Subcutaneous preadipocyte (primary cell): ENCODE measurements around the gene IGIP. TPM values are rescaled to one million over a fixed set of nuclear protein-coding genes. Genes with fewer than 3 reads are reported as not detected.

ENCODE experiments used
- total RNA-seq: library from RNA; depleted of rRNA; stranded (reverse); fragments of >200 nt; gene quantifications from 2 replicates; pipeline ENCODE4 v1.2.3, GENCODE V29; 2012

IGIP gene
- 3.7 TPM in 2 replicates for total RNA-seq

DNA sequence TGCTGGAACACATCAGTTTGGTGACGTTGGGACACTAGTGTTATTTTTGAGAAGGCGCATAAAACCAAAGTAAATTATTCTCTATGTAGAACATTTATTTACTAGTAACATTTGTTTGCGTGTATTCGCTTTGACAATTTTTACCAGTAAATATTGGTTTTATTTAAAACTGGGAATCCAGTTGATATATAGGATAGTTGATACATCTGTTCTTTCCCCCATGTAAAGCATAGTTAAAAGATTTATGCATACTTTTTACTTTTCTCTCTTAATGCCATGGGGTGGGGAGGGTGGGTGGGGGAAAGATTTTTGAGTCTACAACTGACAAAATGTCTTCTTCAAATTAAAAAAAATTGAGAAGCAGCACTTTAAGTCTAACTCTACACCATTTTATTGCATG, at the start of gene IGIP:
Gene IGIP, plus strand, starts transcription at position 301 of the 400 bp plus-strand sequence. CDS start 2,540 bp downstream, outside the sequence.

DNA sequence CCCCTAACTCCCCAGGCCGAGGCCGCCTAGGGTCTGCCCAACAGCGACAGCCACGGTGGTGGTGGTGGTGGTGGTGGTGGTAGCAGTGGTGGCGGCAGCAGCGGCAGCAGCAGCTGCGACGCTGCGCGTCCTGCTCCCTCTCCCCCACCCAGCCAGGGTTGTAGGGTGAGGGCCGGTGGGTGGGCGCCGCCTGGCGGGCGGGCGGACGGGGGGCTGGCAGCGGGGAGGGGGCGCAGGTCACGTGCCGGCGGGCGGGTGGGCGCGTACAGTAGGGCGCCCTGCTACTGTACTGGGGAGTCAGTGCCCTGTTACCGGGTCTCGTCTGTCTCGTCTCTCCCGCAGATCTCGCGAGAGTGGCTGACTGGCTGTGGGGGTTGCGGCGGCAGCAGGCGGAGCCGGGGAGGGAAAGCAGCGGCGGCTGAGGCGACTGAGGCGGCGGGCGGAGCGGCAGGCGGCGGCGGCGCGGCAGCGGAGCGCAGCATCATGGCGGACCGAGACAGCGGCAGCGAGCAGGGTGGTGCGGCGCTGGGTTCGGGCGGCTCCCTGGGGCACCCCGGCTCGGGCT, 12.0 kb upstream of the IGIP start, which contains the start of gene PURA:
Gene PURA, plus strand, starts transcription at position 411 of the 565 bp plus-strand sequence. Its CDS starts 73 bp downstream, at position 484.

DNA sequence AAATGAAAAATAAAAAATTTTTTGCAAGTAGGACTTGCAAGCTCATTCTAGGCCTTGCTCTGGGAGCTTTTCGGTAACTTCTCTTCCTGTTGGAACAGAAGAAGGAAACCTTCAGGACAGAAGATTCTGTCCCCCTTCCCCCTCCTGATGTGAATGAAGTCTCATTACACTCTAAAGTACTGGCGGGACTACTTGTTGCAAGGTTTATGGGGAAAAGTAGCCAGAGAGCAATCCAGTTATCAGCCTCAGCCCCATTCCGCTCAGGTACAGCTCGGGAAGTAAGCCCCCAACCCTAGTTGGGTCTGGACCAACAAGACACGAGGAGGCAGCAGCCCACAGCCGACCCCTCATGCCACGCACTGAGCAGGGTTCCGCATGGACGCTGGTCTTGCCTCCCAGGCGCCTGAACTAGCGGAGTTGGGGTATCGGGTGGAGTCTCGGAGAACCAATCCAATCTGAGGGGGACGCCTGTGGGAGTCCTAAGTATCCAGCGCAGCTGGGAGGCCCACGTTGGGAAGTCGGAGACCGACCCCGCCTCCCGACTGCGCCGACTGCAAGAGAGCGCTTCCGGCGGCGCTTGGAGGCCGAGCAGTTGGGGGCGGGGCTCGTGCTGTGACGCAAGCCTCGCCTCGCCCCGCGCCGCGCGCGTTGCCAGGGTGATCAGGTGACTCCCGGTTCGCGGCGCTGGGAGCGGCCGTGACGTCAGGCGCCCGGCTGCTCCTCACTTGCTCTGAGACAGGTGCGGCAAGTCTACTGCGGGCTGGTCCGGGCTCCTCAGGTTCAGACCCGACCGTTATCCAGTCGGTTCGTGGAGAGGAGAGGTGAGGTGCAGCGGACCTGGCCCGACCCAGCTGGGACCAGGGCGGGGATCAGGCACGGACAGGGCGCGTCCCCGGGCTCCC, 49.0 kb downstream of the IGIP start, which contains the start of gene CYSTM1:
Gene CYSTM1, plus strand, starts transcription at position 724 of the 902 bp plus-strand sequence. CDS start 19,278 bp downstream, outside the sequence.

Other genes with a start within 250 kb of the IGIP start
- gene NRG2, start 82.6 kb upstream of the IGIP start, total RNA-seq, result 1.1 and 2.0 TPM in 2 replicates
- gene PURA, start 11.8 kb upstream of the IGIP start, total RNA-seq, result 11.4 and 14.3 TPM in 2 replicates
- 22.3 and 25.7 TPM in 2 replicates for gene CYSTM1, start 49.3 kb downstream of the IGIP start, total RNA-seq
- 47.7 and 51.8 TPM in 2 replicates for gene PFDN1, start 177.2 kb downstream of the IGIP start, total RNA-seq
- 0.73 and 1.4 TPM in 2 replicates for gene HBEGF, start 220.7 kb downstream of the IGIP start, total RNA-seq
- not detected in 2 replicates for gene SLC4A9, start 234.3 kb downstream of the IGIP start, total RNA-seq